Globus pallidus (tissue), 1 donor: ENCODE results near the gene MRPL2.
"Not testable (repeated sequence)": the region's sequence is repeated elsewhere in the genome, so short reads cannot be mapped to it uniquely, and the experiment has no call there.

Experiments
- DNase-seq: peaks from one replicate; pipeline ENCODE4 v3.0.0-alpha.2; 2015; ENCODE audit warnings: low spot score

The MRPL2 gene

DNA sequence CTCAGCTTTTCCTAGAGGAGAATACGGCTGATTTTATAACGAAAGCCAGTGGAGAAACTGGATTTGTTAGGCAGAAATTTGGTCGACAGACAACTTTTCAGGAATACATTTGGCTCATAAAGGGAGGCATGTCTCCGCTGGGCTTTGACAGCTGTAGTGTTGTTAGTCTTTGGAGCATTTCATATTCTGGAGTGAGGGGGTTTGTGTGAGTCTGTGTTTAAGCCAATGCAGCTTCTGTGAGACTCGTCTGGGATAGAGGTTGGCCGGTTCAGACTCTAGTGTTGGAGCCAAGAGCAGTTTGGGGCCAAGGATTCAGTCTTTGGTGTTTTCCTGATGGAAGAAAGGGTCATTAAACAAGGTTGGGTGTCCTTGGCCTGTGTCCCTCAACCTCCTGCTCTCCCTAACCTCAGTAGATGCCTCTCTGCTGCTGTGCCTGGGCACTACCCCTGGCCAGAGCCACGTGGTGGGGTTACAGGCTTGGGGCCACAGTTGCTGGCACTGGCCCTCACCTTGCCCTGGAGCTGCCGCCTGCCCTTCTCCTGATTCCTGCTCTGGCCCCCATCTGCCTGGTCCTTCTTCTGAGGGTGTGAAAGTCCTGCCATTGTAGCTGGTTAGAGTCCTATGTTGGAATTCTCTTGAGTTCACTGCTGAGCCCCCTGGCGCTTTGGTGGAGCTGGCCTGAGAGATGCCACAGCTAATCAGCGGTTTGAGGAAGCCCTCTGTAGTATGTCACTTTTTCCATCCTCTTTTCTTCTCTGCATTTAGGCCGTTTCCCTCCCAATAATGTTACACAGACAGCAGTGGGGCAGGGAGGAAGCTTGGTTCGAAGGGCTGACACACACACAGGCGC, 23.8 kb upstream of the MRPL2 start:
- no peak for DNase-seq

GRCh38 chr6:43081922-43082321, 22.7 kb upstream of the MRPL2 start:
- DNase-seq: not testable (repeated sequence)

GRCh38 chr6:43081043-43081442, 21.8 kb upstream of the MRPL2 start:
- DNase-seq: no peak

DNA sequence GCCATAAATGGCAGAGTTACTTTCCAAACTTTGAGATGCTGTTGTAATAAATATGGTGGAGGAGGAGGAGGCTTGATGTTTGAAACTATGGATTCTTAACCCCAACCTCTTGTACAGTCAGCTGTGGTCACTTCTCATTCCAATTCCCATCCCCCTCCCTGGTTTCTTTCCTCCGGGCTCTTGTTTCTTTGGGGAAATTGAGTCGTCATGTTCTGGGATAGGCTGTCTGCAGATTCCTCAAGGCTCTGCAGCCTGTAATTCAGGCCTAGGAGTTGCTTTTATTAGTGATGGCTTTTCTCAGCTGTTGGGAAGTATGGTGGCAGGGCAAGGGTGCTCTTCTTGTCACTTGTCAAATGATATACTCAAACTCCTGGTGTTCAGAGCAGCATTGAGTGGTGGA, 19.5 kb upstream of the MRPL2 start:
- no peak for DNase-seq

GRCh38 chr6:43077981-43078511, 18.8 kb upstream of the MRPL2 start:
- no peak for DNase-seq

- no peak for DNase-seq
Measured at GRCh38 chr6:43077333-43077809, 18.1 kb upstream of the MRPL2 start.

GRCh38 chr6:43076464-43077332, 17.5 kb upstream of the MRPL2 start:
- DNase-seq: no peak

DNA sequence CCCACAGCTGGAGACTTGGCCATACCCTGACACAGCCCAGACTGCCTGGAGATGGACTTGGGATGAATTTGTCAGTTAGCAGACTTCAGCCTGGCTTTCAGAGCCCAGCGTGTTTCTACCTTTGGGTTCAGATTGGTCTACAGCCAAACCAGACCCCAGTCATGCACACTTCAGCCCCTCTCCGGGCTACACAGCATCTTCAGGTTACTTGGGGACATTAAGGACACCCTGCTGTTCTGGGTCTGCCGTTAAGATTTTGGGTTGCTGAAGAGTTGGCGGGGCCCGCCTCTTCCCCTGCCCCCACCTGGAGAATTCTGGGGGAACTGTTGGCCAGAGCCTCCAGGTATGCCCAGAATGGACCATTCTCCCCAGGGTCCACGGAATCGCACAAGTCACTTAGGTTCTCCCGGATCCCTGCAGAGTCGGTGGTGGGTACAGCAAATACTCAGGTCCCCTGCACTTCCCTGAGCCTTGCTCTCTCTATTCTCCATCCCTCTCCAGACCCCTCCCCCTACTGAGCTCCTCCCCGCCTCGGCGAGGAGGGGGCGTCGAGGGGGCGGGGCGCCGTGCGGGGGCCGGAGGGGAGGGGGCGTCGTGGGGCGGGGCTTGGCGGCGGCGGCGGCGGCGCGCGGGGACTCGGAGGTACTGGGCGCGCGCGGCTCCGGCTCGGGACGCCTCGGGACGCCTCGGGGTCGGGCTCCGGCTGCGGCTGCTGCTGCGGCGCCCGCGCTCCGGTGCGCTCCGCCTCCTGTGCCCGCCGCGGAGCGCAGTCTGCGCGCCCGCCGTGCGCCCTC, 16.6 kb upstream of the MRPL2 start, which contains the start of gene PTK7:
Gene PTK7 (plus strand): TSS at position 645 of the 794 bp plus-strand sequence. CDS start 175 bp downstream, outside the sequence.
- DNase-seq: no peak

DNA sequence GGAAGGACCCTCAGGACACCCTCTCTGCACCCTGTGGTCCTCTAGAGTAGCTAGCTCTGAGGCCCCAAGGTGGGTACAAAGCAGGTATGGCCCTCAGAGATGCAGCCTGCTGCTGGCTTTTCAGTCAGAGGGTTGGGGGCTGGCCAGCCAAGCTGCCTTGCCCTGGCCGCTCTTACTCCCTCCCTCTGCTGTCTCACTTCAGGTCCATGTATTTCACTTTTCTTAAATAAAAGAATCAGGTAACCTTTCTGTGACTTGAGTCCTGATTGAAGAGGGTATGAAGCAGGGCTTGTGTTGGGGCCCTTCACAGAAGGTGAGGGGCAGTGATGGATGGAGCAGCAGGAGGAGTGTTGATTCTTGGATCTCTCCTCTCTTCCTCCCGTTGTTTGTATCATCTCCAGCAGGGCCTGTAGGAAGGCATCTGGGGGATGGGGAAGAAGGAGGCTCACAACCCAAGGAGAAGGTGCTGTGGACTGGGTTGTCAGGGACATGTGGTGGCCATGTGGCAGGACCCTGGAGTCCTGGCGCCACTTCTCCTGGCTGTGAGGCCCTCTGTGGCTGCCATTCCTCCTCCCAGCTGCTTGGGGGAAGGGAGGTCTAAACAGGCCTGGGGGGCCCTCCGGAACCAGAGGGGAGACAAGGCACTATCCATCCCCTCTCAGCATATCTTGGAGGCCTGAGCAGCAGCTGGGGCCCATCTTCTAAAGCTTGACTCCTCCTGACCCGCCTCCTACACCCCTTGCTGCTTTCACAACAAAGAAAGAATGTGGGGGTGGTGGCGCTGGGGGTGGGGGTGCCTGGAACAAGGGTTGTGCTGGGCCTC, 15.8 kb upstream of the MRPL2 start:
- DNase-seq: no peak

DNA sequence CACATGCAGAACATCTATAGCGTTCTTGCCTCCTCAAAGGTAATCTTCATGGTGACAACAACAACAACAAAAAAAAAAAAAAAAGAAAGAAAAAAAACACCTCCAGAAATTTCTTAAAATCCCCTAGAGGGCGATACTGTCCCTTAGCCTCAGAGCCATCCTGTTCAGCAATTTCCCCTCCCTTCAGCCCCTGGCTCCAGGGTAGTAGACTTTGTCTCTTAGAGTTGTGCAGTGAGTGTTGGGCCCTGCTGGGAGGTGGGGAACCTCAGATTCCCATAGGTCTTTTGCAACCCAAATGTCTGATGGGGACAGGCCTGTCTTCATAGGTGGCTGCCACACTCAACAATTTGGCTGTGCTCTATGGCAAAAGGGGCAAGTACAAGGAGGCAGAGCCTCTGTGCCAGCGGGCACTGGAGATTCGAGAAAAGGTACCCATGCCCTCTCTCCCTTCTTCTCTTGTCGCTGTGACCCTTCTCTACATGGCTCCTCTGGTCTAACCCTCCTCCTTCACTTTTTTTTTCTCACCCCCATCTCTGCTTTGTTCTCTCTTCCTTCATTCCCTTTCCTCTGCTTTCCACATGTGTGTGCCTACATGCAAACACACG, 10.9 kb upstream of the MRPL2 start:
- no peak for DNase-seq

- DNase-seq: no peak
Measured at GRCh38 chr6:43062818-43063217, 3.6 kb upstream of the MRPL2 start.

DNA sequence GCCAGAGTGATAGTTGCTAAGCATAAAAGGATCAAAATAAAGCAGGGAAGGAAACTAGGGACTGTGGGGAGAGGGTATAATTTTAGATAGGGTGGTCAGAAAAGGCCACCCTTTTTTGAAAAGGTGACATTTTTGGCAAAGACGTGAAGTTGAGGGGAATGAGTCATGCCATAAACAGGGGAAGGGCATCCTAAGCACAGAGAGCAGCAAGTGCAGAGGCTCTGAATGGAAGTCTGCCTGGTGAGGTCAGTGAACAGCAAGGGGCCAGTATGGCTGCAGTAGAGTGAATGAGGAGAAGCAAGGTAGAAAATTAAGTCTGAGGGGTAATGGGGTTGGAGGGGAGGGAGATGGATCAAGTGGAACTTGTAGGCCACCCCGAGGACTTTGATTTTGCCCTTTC, 2.6 kb upstream of the MRPL2 start:
- DNase-seq: no peak

- no peak for DNase-seq
Measured at GRCh38 chr6:43060755-43061633, 1.8 kb upstream of the MRPL2 start.

DNA sequence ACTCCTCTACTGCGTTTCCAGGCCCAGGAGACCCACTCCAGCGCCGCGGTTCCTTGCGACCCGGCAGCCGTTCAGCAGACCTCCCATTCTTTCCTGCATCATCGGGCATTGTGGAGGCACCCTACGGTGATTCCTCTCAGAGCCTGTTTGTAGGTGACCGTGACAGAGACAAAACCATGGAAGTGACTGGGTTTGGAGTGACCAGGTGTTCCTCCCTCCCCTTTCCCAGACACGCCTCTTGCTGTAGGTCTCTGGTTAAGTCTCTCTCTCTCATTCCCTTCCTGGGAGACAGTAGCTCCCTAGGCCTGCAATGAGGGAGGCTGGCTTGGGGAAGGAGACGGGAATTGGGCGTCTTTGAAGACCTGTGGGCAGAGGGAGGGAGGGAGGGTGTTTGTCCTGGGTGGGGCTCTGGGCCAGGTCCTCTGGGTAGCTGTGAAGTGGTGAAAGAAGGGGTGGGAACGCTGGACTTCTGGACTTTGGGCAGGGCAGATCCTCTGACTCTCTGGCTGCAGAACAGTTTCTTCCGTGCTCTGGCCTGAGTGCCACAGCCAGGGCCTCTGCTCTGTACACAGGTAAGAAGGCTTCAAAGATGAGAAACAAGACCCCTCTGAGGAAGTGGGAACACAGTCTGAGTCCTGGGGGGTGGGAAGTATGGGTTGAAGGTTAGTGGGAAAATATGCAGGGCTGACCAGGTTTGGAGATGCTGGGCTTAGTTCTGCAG, 960 bp upstream of the MRPL2 start:
- no peak for DNase-seq

DNA sequence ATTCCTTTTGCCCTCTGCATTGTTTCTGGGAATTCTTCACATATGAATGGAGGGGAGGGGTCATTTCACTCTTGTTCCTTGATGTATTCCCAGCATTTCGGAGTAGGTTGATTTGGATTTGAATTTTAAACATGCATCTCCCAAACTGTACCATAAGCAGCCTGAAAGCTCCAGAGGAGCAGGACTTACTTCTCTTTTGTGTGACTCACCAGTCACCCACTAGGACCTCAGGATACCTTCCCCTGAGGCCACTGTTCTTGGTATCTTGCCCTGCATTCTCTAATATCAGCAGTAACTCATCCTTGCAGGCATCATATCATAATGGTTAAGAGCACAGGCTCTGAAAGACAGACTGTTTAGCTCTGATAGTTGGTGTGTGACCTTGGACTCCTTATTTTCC, 703 bp downstream of the MRPL2 start:
- no peak for DNase-seq

DNA sequence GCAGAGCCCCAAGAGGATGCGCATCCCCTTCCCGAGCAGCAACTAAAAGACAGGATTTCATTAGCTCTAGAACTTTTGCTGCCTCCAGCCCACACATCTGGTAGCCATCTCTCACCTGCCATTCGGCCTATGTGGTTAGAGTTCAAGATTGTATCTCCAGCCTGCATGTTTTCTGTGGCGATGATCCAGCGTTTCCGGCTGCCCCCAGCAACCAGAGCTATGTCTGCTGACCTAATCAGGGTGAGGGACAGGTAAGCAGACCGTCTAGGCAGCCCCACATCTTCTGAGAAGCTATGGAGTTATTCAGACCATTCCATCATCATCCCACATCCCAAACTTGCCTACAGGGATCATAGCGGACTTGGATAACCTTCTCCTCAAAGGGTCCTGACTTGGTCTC, 3.3 kb downstream of the MRPL2 start:
- no peak for DNase-seq

- DNase-seq: no peak
Measured at GRCh38 chr6:43054206-43054943, 4.9 kb downstream of the MRPL2 start.
